GM20431 (cell line): ENCODE results near the gene PIP4K2C.

Source experiments
- in situ Hi-C: fragments of 300-500 bp; cut with MseI, MboI; formaldehyde crosslinking; loops from one replicate; pipeline ENCODE4 v1.15.0; 2020; ENCODE audit warnings: low sequenced_read_pairs; ENCODE audit not compliant: unreplicated experiment

PIP4K2C gene

GRCh38 chr12:57590864-57591781 is at the start of gene PIP4K2C:
TSS of gene PIP4K2C (plus strand) at chr12:57591192. CDS start at chr12:57591290, 98 bp downstream.
- in situ Hi-C loops, result no loop called here

GRCh38 chr12:57541717-57542116 is 49.3 kb upstream of the PIP4K2C start:
- in situ Hi-C loops, result no loop called here

GRCh38 chr12:57543581-57543980 is 47.4 kb upstream of the PIP4K2C start:
- in situ Hi-C loops, result no loop called here

- in situ Hi-C loops, result no loop called here
Measured at GRCh38 chr12:57545809-57546437, 45.1 kb upstream of the PIP4K2C start.

GRCh38 chr12:57546438-57547287 is 44.3 kb upstream of the PIP4K2C start, which contains the start of gene DCTN2:
TSS of gene DCTN2 (minus strand) at chr12:57547192. CDS start at chr12:57547063, 129 bp downstream.
- in situ Hi-C loops, result no loop called here

- in situ Hi-C loops, result no loop called here
Measured at GRCh38 chr12:57547288-57548012, 43.5 kb upstream of the PIP4K2C start.

GRCh38 chr12:57548013-57548315 is 43.0 kb upstream of the PIP4K2C start:
- in situ Hi-C loops, result no loop called here

GRCh38 chr12:57548488-57548887 is 42.5 kb upstream of the PIP4K2C start:
- in situ Hi-C loops, result no loop called here

GRCh38 chr12:57549203-57549908 is 41.6 kb upstream of the PIP4K2C start:
- in situ Hi-C loops, result no loop called here

GRCh38 chr12:57549909-57550640 is 40.9 kb upstream of the PIP4K2C start, which contains the start of gene KIF5A:
TSS of gene KIF5A (plus strand) at chr12:57550044. CDS start at chr12:57550272, 228 bp downstream.
- in situ Hi-C loops, result no loop called here

- in situ Hi-C loops, result no loop called here
Measured at GRCh38 chr12:57550641-57551549, 40.1 kb upstream of the PIP4K2C start.

- in situ Hi-C loops, result no loop called here
Measured at GRCh38 chr12:57551637-57552305, 39.2 kb upstream of the PIP4K2C start.

GRCh38 chr12:57552306-57552651 is 38.7 kb upstream of the PIP4K2C start:
- in situ Hi-C loops, result no loop called here

GRCh38 chr12:57552835-57553313 is 38.1 kb upstream of the PIP4K2C start:
- in situ Hi-C loops, result no loop called here

- in situ Hi-C loops, result no loop called here
Measured at GRCh38 chr12:57553343-57554202, 37.4 kb upstream of the PIP4K2C start.

- in situ Hi-C loops, result no loop called here
Measured at GRCh38 chr12:57554453-57554852, 36.5 kb upstream of the PIP4K2C start.
